SK-N-SH treated with all-trans-retinoic acid at 6 μM for 48 hours (cell line): Measurements from ENCODE around the gene ZNF444.

Source experiments
- PATZ1 ChIP-seq: fragments of 250-450 bp; sonication (Bioruptor Pico); IDR thresholded peaks from 2 replicates; pipeline ENCODE4 v1.8.0; 2020; ENCODE audit warnings: mild to moderate bottlenecking, moderate library complexity, borderline replicate concordance
- TCF4 ChIP-seq: fragments of 250-450 bp; sonication (Bioruptor Pico); IDR thresholded peaks from 2 replicates; pipeline ENCODE4 v1.8.0; 2021; ENCODE audit warnings: mild to moderate bottlenecking, moderate library complexity, borderline replicate concordance
- ZFP30 ChIP-seq: fragments of 450-650 bp; formaldehyde crosslinking; IDR thresholded peaks from 2 replicates; pipeline ENCODE4 v1.5.0; 2022; ENCODE audit warnings: mild to moderate bottlenecking, moderate library complexity

DNA sequence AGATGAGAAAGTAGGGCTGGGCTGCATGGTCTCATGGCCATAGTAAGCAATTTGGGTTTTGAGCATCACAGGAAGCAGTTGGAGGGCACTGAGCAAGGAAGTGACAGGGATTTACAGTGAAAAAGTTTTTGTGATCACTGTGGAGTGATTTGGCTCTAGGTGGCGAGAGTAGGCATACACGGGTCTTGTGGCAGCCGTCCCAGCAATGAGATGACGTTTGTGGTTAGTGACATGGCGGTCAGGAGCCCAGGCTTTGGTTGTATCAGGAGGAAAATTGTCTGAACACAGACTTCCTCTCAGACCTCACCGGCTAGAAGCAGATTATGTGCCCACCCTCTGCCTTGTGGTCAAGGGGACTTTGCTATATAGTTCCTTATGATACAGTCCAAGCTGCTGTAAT, 3.3 kb downstream of the ZNF444 start:
- no peak for TF ChIP-seq PATZ1 (CRISPR knock-in tag)
- TF ChIP-seq ZFP30 = no peak
- TF ChIP-seq TCF4 (CRISPR knock-in tag) = no peak
